ENCODE results near the gene PNKD.

- no peak for TF ChIP-seq EZH2 (IDR thresholded peaks at IDR 0.05; ENCODE audit: borderline replicate concordance, low read length)
- TF ChIP-seq CTCF (IDR thresholded peaks at IDR 0.05; ENCODE audit: low read length), result no peak
These were observed 4.7 kb upstream of the PNKD start for GRCh38 chr2:218265626-218266025.
